HCT116 (cell line): ENCODE results near the gene ATXN1. TPM values are rescaled to one million over a fixed set of nuclear protein-coding genes. Genes with fewer than 3 reads are reported as not detected.

Source experiments
- ATAC-seq: fragments of 200-7000 bp; cut with Tn5 transposase; 2 replicates; pipeline ENCODE4 v1.9.1; 2020; ENCODE audit warnings: mild to moderate bottlenecking, moderate library complexity
- BruUV-seq: library from RNA; stranded (reverse); fragments of 400-500 nt; replicated peaks from 2 replicates; lab custom pipeline; 2021; lab: Mats Ljungman, UMichigan
- CTCF ChIA-PET: fragments of 300-600 bp; sonication (Branson Sonifier 250); formaldehyde crosslinking; loops from one replicate; lab custom pipeline; 2021; ENCODE audit warnings: antibody characterized with exemption; lab: Charles Lee
- POLR2A ChIA-PET: fragments of 300-600, 350-600 bp; sonication (Branson Sonifier 250); formaldehyde crosslinking; loops from one replicate; lab custom pipeline; 2021; ENCODE audit warnings: antibody characterized with exemption; lab: Charles Lee
- RAD21 ChIA-PET, 2 experiments: fragments of 300-600 bp; sonication (Branson Sonifier 250); formaldehyde crosslinking; loops; one replicate each; lab custom pipeline; 2023; ENCODE audit warnings: low total read pairs in 2 of 2; ENCODE audit not compliant: uncharacterized antibody in 2 of 2, unreplicated experiment in 2 of 2, low non-redundant PET in 1 of 2; lab: Charles Lee
- DNase-seq: peaks from one replicate; pipeline ENCODE4 v3.0.0-alpha.2; 2010; ENCODE audit warnings: low read depth, low spot score
- H2AFZ ChIP-seq: fragments of 200-600 bp; shearing (Covaris generic), sonication (generic); 2 replicates; pipeline ENCODE4 v1.6.1; 2017; ENCODE audit warnings: low read depth, mixed run types, mixed read lengths, antibody characterized with exemption, low read length; ENCODE audit not compliant: poor library complexity, severe bottlenecking
- H3K27ac ChIP-seq: 2 replicates; pipeline ENCODE4 v1.5.1; 2012; ENCODE audit warnings: low read depth, low read length
- H3K27me3 ChIP-seq: fragments of 200-600 bp; sonication (generic); 2 replicates; pipeline ENCODE4 v1.6.1; 2016; ENCODE audit warnings: mixed run types, low read length, mixed read lengths; ENCODE audit not compliant: insufficient read depth
- H3K36me3 ChIP-seq, 2 experiments: fragments of 200-500 bp in 1 of 2; fragments of 200-600 bp in 1 of 2; sonication (Bioruptor generic) in 1 of 2; sonication (generic) in 1 of 2; 2 replicates each; pipeline versions ENCODE4 v1.5.1 to v1.6.1; 2014 to 2016; ENCODE audit warnings: low read length in 2 of 2, inconsistent platforms in 1 of 2, mixed read lengths in 1 of 2, mixed run types in 1 of 2; ENCODE audit not compliant: insufficient read depth in 2 of 2, control insufficient read depth in 1 of 2
- H3K4me1 ChIP-seq, 2 experiments: fragments of 200-600 bp in 1 of 2; sonication (generic) in 1 of 2; 2 replicates each; pipeline versions ENCODE4 v1.5.1 to v1.6.1; 2012 to 2017; ENCODE audit warnings: low read length in 2 of 2, inconsistent platforms in 1 of 2, mild to moderate bottlenecking in 1 of 2, mixed read lengths in 1 of 2, mixed run types in 1 of 2, moderate library complexity in 1 of 2; ENCODE audit not compliant: insufficient read depth in 2 of 2, control insufficient read depth in 1 of 2
- H3K4me2 ChIP-seq: fragments of 200-600 bp; sonication (generic); 2 replicates; pipeline ENCODE4 v1.6.1; 2017; ENCODE audit warnings: mixed run types, low read length, mixed read lengths
- H3K4me3 ChIP-seq, 2 experiments: fragments of 200-600 bp in 1 of 2; sonication (generic) in 1 of 2; replicated peaks in 1 of 2; 2 replicates each; pipeline ENCODE4 v1.5.1; 2011 to 2016; ENCODE audit warnings: low read length in 2 of 2, control low read depth in 1 of 2, low read depth in 1 of 2, mild to moderate bottlenecking in 1 of 2, mixed read lengths in 1 of 2, mixed run types in 1 of 2
- H3K79me2 ChIP-seq: fragments of 200-600 bp; sonication (generic); 2 replicates; pipeline ENCODE4 v1.6.1; 2017; ENCODE audit warnings: mild to moderate bottlenecking, mixed run types, low read length, moderate library complexity, mixed read lengths; ENCODE audit not compliant: insufficient read depth
- H3K9ac ChIP-seq: fragments of 200-600 bp; sonication (generic); 2 replicates; pipeline ENCODE4 v1.6.1; 2016; ENCODE audit warnings: low read length, mixed read lengths
- H3K9me2 ChIP-seq: fragments of 200-600 bp; sonication (generic), shearing (Covaris generic); 2 replicates; pipeline ENCODE4 v1.6.1; 2017; ENCODE audit warnings: mixed run types, mild to moderate bottlenecking, moderate library complexity; ENCODE audit not compliant: insufficient read depth
- H3K9me3 ChIP-seq, 2 experiments: fragments of 200-500 bp in 1 of 2; fragments of 200-600 bp in 1 of 2; sonication (Bioruptor generic) in 1 of 2; sonication (generic) in 1 of 2; 2 replicates each; pipeline ENCODE4 v1.6.1; 2014 to 2017; ENCODE audit warnings: low read length in 2 of 2, mixed read lengths in 2 of 2, inconsistent platforms in 1 of 2, low read depth in 1 of 2, mild to moderate bottlenecking in 1 of 2, mixed run types in 1 of 2, moderate library complexity in 1 of 2; ENCODE audit not compliant: control insufficient read depth in 1 of 2, insufficient read depth in 1 of 2
- H4K20me1 ChIP-seq: fragments of 200-600 bp; sonication (generic), shearing (Covaris generic); 2 replicates; pipeline ENCODE4 v1.6.1; 2017; ENCODE audit warnings: mixed run types, mild to moderate bottlenecking, moderate library complexity; ENCODE audit not compliant: insufficient read depth
- CBX3 ChIP-seq: IDR thresholded peaks from 2 replicates; pipeline ENCODE4 v1.6.1; 2012; ENCODE audit warnings: low read depth
- CEBPB ChIP-seq: IDR thresholded peaks from 2 replicates; pipeline ENCODE4 v1.6.1; 2012; ENCODE audit warnings: low read depth
- ELF1 ChIP-seq: IDR thresholded peaks from 2 replicates; pipeline ENCODE4 v1.6.1; 2012; ENCODE audit warnings: low read depth, borderline replicate concordance
- EZH2 ChIP-seq: fragments of 200-600 bp; sonication (generic); IDR thresholded peaks from 2 replicates; pipeline ENCODE4 v1.6.1; 2017; ENCODE audit warnings: antibody characterized with exemption, mixed run types
- FOSL1 ChIP-seq: IDR thresholded peaks from 2 replicates; pipeline ENCODE4 v1.6.1; 2012; ENCODE audit warnings: low read depth
- JUND ChIP-seq: IDR thresholded peaks from 2 replicates; pipeline ENCODE4 v1.6.1; 2012
- MAX ChIP-seq: IDR thresholded peaks from 2 replicates; pipeline ENCODE4 v1.6.1; 2012
- POLR2A ChIP-seq: IDR thresholded peaks from 2 replicates; pipeline ENCODE4 v1.7.0; 2011; ENCODE audit warnings: borderline replicate concordance; ENCODE audit not compliant: insufficient read depth, insufficient read length; ENCODE audit errors: extremely low read depth
- POLR2AphosphoS5 ChIP-seq: IDR thresholded peaks from 2 replicates; pipeline ENCODE4 v1.6.1; 2011; ENCODE audit warnings: mild to moderate bottlenecking, low read depth, low read length, moderate library complexity
- SIN3A ChIP-seq: IDR thresholded peaks from 2 replicates; pipeline ENCODE4 v1.6.1; 2012; ENCODE audit warnings: low read depth
- SP1 ChIP-seq: IDR thresholded peaks from 2 replicates; pipeline ENCODE4 v1.6.1; 2012; ENCODE audit warnings: low read depth
- SRF ChIP-seq: IDR thresholded peaks from 2 replicates; pipeline ENCODE4 v1.6.1; 2012; ENCODE audit warnings: low read depth
- TCF7L2 ChIP-seq: IDR thresholded peaks from 2 replicates; pipeline ENCODE4 v1.7.0; 2011; ENCODE audit warnings: borderline replicate concordance, inconsistent platforms; ENCODE audit not compliant: insufficient read depth, insufficient read length; ENCODE audit errors: extremely low read depth
- YY1 ChIP-seq: IDR thresholded peaks from 2 replicates; pipeline ENCODE4 v1.6.1; 2011; ENCODE audit warnings: low read length, low read depth, moderate library complexity, mild to moderate bottlenecking; ENCODE audit not compliant: insufficient replicate concordance; ENCODE audit errors: extremely low read depth
- ZBTB33 ChIP-seq: IDR thresholded peaks from 2 replicates; pipeline ENCODE4 v1.6.1; 2011; ENCODE audit warnings: mild to moderate bottlenecking, low read length, moderate library complexity; ENCODE audit not compliant: insufficient replicate concordance; ENCODE audit errors: extremely low read depth
- ZFX ChIP-seq: fragments of 450-650 bp; IDR thresholded peaks from 2 replicates; pipeline ENCODE4 v1.6.1; 2017
- ZNF274 ChIP-seq: fragments of 200-500 bp; sonication (Bioruptor generic); IDR thresholded peaks from 2 replicates; pipeline ENCODE4 v1.6.1; 2014; ENCODE audit warnings: mild to moderate bottlenecking, low read depth, low read length, inconsistent platforms
- intact Hi-C: fragments of 100-400 bp; cut with micrococcal nuclease; formaldehyde crosslinking; loops from 2 replicates; pipeline ENCODE4 v1.10.0; 2022
- total RNA-seq: library from RNA; stranded (reverse); gene quantifications from one replicate; pipeline ENCODE4 v1.2.1, GENCODE V29; 2021; ENCODE audit not compliant: unreplicated experiment
- TF ChIP-seq, protein P1 (sequence below): IDR thresholded peaks from 2 replicates; pipeline ENCODE4 v1.6.1; 2012; ENCODE audit warnings: low read depth
- TF ChIP-seq, protein P2 (sequence below): IDR thresholded peaks from 2 replicates; pipeline ENCODE4 v1.6.1; 2012

Gene ATXN1
- total RNA-seq, 1 experiment from 2014 or later = 21.0 TPM

DNA sequence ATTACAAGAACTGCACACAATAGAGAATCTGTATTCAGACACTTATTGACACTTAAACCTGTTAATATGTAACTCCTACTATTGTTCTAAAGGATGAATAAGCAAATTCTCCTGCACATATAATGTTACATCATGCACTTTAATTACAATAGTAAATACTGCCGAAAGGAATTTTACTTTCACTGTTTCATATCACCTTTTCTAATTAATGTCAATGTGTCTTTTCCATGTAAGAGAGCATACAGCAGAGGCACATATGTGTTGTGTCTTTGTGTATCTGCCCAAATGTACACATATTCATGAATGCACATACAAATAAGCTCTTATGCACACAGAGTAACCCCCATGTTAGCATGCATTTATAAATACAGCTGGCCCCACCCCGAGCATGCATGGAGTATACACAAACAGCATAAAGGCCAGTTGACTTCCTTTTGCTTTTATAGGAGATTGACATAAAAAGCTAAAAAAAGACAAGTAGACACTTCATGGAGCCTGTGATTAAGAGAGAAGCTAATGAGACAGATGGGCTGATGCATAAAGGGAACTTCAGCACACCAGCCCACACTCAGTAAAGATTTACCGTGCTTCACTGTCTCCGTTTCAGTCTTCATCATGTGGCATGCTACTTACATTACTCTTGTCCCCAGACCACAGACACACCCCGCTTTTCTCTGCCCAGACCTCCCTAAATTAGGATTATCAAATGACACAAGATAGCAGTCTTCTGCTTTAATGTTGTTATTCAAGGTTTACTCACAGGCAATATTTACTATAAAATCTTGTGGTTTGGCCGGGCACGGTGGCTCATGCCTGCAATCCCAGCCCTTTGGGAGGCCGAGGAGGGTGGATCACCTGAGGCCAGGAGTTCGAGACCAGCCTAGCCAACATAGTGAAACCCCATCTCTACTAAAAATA, 184.6 kb downstream of the ATXN1 start:
- Histone ChIP-seq H3K79me2 (no peaks in the 10 kb centered on the region), H3K27me3 (no peaks in the 10 kb centered on the region), H3K27ac (no peak overlapping the region), H2AFZ (no peak overlapping the region), H4K20me1 (no peaks in the 10 kb centered on the region), H3K36me3 (no peaks in the 10 kb centered on the region), H3K4me2 (no peak overlapping the region), H3K9ac (no peak overlapping the region), H3K4me3 (no peak overlapping the region), H3K9me2 (no peaks in the 10 kb centered on the region), H3K9me3 (no peaks in the 10 kb centered on the region), H3K4me1 (no peaks in the 10 kb centered on the region)
- intact Hi-C loops = no loop called here
- DNase-seq = no peak
- no TSS peak for BruUV-seq
- ChIA-PET POLR2A (no interaction called here), CTCF (no interaction called here), RAD21 (no interaction called here)
- no peak for TF ChIP-seq POLR2AphosphoS5
- no peak for TF ChIP-seq FOSL1
- no peak for TF ChIP-seq ELF1
- TF ChIP-seq JUND = no peak
- TF ChIP-seq SIN3A = no peak
- TF ChIP-seq MAX = no peak
- TF ChIP-seq ZBTB33 = no peak
- TF ChIP-seq CEBPB = no peak
- TF ChIP-seq ZNF274 = no peak
- no peak for TF ChIP-seq SP1
- TF ChIP-seq, protein P1, sequence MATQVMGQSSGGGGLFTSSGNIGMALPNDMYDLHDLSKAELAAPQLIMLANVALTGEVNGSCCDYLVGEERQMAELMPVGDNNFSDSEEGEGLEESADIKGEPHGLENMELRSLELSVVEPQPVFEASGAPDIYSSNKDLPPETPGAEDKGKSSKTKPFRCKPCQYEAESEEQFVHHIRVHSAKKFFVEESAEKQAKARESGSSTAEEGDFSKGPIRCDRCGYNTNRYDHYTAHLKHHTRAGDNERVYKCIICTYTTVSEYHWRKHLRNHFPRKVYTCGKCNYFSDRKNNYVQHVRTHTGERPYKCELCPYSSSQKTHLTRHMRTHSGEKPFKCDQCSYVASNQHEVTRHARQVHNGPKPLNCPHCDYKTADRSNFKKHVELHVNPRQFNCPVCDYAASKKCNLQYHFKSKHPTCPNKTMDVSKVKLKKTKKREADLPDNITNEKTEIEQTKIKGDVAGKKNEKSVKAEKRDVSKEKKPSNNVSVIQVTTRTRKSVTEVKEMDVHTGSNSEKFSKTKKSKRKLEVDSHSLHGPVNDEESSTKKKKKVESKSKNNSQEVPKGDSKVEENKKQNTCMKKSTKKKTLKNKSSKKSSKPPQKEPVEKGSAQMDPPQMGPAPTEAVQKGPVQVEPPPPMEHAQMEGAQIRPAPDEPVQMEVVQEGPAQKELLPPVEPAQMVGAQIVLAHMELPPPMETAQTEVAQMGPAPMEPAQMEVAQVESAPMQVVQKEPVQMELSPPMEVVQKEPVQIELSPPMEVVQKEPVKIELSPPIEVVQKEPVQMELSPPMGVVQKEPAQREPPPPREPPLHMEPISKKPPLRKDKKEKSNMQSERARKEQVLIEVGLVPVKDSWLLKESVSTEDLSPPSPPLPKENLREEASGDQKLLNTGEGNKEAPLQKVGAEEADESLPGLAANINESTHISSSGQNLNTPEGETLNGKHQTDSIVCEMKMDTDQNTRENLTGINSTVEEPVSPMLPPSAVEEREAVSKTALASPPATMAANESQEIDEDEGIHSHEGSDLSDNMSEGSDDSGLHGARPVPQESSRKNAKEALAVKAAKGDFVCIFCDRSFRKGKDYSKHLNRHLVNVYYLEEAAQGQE = no peak
- no peak for TF ChIP-seq SRF
- no peak for TF ChIP-seq YY1
- TF ChIP-seq TCF7L2 = no peak
- no peak for TF ChIP-seq CBX3
- no peak for TF ChIP-seq ZFX
- no peak for TF ChIP-seq POLR2A
- TF ChIP-seq EZH2 = no peak
- TF ChIP-seq, protein P2, sequence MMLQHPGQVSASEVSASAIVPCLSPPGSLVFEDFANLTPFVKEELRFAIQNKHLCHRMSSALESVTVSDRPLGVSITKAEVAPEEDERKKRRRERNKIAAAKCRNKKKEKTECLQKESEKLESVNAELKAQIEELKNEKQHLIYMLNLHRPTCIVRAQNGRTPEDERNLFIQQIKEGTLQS = no peak
- TF ChIP-seq, all 23 proteins: peak for 0
- ATAC-seq = no peak
